Heart left ventricle (tissue), 16 donors: ENCODE results near the gene NPHP4. TPM values are rescaled to one million over a fixed set of nuclear protein-coding genes. Genes with fewer than 3 reads are reported as not detected.

Experiments used
- ATAC-seq, 4 donors: fragments of 200-7000 bp; cut with Tn5 transposase; one replicate each; pipeline ENCODE4 v1.9.1; 2020 to 2022; ENCODE audit warnings: moderate library complexity in 4 of 4, mild to moderate bottlenecking in 3 of 4, moderate number of reproducible peaks in 1 of 4
- DNase-seq, 5 donors: peaks; one replicate each; pipeline ENCODE4 v3.0.0-alpha.2; 2020
- H3K27ac ChIP-seq, 12 donors: fragments of 200-600 bp; sonication (generic) in 4 of 12; one replicate each; pipeline versions ENCODE4 v1.5.0 to v1.8.0; 2016 to 2022; ENCODE audit warnings: mild to moderate bottlenecking in 2 of 12
- H3K27me3 ChIP-seq, 9 donors: fragments of 200-600 bp; sonication (generic) in 2 of 9; one replicate each; pipeline versions ENCODE4 v1.5.1 to v1.8.0; 2016 to 2022; ENCODE audit warnings: mild to moderate bottlenecking in 3 of 9
- H3K36me3 ChIP-seq, 9 donors: fragments of 200-600 bp; sonication (generic) in 2 of 9; one replicate each; pipeline versions ENCODE4 v1.5.0 to v1.8.0; 2018 to 2022; ENCODE audit warnings: mild to moderate bottlenecking in 2 of 9
- H3K4me1 ChIP-seq, 12 donors: fragments of 200-600 bp; sonication (generic) in 4 of 12; one replicate each; pipeline versions ENCODE4 v1.5.0 to v1.8.0; 2016 to 2022; ENCODE audit warnings: mild to moderate bottlenecking in 3 of 12
- H3K4me3 ChIP-seq, 12 donors: fragments of 200-600 bp; sonication (generic) in 4 of 12; one replicate each; pipeline versions ENCODE4 v1.5.0 to v1.8.0; 2017 to 2022; ENCODE audit warnings: mild to moderate bottlenecking in 9 of 12, moderate library complexity in 4 of 12
- H3K9me3 ChIP-seq, 12 donors: fragments of 200-600 bp; sonication (generic) in 4 of 12; one replicate each; pipeline versions ENCODE4 v1.5.0 to v1.8.0; 2016 to 2022; ENCODE audit warnings: mild to moderate bottlenecking in 1 of 12
- CTCF ChIP-seq, 12 donors: fragments of 200-600 bp; sonication (generic) in 4 of 12; IDR thresholded peaks; one replicate each; pipeline versions ENCODE4 v1.5.0 to v1.8.0; 2018 to 2022; ENCODE audit warnings: antibody characterized with exemption in 12 of 12, mild to moderate bottlenecking in 5 of 12
- POLR2A ChIP-seq, 2 donors: fragments of 450-650 bp; IDR thresholded peaks; one replicate each; pipeline ENCODE4 v1.6.1; 2017; ENCODE audit warnings: antibody characterized with exemption in 2 of 2, mild to moderate bottlenecking in 2 of 2, moderate library complexity in 2 of 2
- WGBS, 4 donors: extraction: QIAGEN DNeasy Blood & Tissue Kit in 2 of 4; methylation state at CpG; one replicate each; pipeline versions ENCODE4 v1.1.5 to v1.1.7; 2013 to 2018; 5-methylcytosine and 5-hydroxymethylcytosine counted together
- intact Hi-C, 10 donors: fragments of 100-400 bp; cut with DNase I; formaldehyde crosslinking; loops; one replicate each; pipeline versions ENCODE4 v1.11.1 to v1.14.2; 2022
- polyA plus RNA-seq, 2 donors: library from polyadenylated mRNA; stranded (reverse); fragments of 200-250 nt; gene quantifications; one replicate each; pipeline ENCODE4 v1.2.3, GENCODE V29; 2013
- total RNA-seq, 9 donors: library from RNA; depleted of rRNA in 2 of 9; stranded (reverse); fragments of >200 nt in 2 of 9; fragmentation: NEBNext Ultra II Directional in 3 of 9; extraction: Animal tissue kit (Norgen Biotek cat#: 25700) in 3 of 9; gene quantifications; one replicate each; pipeline versions ENCODE4 v1.1.0 to v1.2.4, GENCODE V29; 2016 to 2023
- donor health status: ischemic (EF 13 %, LVEDD 7.1; RV severe dilation, severe dysfunction).
- donor health status: healthy with polysubstance abuse.
- donor health status: DM: no; HTN: yes; CAD: no.
- donor health status: DM: no; HTN: no; CAD: no.
- donor health status: ischemic (EF 25% LVEDD 6.9; RV normal size, moderate dysfunction).
- donor health status: ischemic (EF 25% LVEDD 5.7; RV mildly dilated, moderate dysfunction).
- donor health status: healthy.
- donor health status: DM: yes; HTN: yes; CAD: no.
- donor health status: ischemic (EF 35%, LVEDD 5.7; RV mildly dilated, moderate dysfunction).
- donor health status: nonischemic (EF 11% LVEDD 7.7; RV severe dilation, severe dysfunction).
- donor health status: DM: yes; HTN: yes; CAD: no.
- donor health status: PGD.
- donor health status: ischemic (EF 29% LVEDD 5.4; RV normal size, mild dysfunction).
- donor health status: nonischemic (EF 23%, LVEDD 6.1; RV moderate dilation, normal function).

NPHP4 gene
- total and polyA plus RNA-seq, 11 donors, result 2.1 to 6.3 (median 3.1) TPM

- 82 to 88% (median 85%) methylated on average over 20 of the region's 20 CpGs for WGBS, 4 donors
- intact Hi-C loops, result no loop called here
- no peak for TF ChIP-seq POLR2A (IDR thresholded peaks at IDR 0.05)
- TF ChIP-seq CTCF (IDR thresholded peaks at IDR 0.05), result no peak
- DNase-seq, result no peak
- Histone ChIP-seq H3K27me3 (no peaks in the 10 kb centered on the region), H3K9me3 (no peaks in the 10 kb centered on the region), H3K27ac (no peak overlapping the region), H3K4me3 (no peak overlapping the region), H3K36me3 (peaks cover 0 to 54% (median 27%) of the 10 kb centered on the region in 9 donors), H3K4me1 (peaks cover 0 to 6% (median 0%) of the 10 kb centered on the region in 12 donors)
- no peak for ATAC-seq
Observed at GRCh38 chr1:5947978-5948680, 44.1 kb downstream of the NPHP4 start.

- no peak overlapping the region for H3K4me3 ChIP-seq
- no peak for DNase-seq
- WGBS, 4 donors, result 92 to 97% (median 96%) methylated on average over 14 to 22 of the region's 22 CpGs
- no peaks in the 10 kb centered on the region for H3K27me3 ChIP-seq
- H3K9me3 ChIP-seq, result no peaks in the 10 kb centered on the region
- peaks cover 0 to 54% (median 25%) of the 10 kb centered on the region in 9 donors for H3K36me3 ChIP-seq
- peaks cover 0 to 11% (median 0%) of the 10 kb centered on the region in 12 donors for H3K4me1 ChIP-seq
- H3K27ac ChIP-seq, result no peak overlapping the region
- ATAC-seq, result no peak
- intact Hi-C loops, result no loop called here
- no peak for TF ChIP-seq POLR2A (IDR thresholded peaks at IDR 0.05)
- no peak for TF ChIP-seq CTCF (IDR thresholded peaks at IDR 0.05)
Observed at GRCh38 chr1:5947071-5947821, 45.0 kb downstream of the NPHP4 start.

GRCh38 chr1:5945445-5945844, 46.8 kb downstream of the NPHP4 start:
- Histone ChIP-seq H3K9me3 (no peaks in the 10 kb centered on the region), H3K36me3 (peaks cover 0 to 40% (median 25%) of the 10 kb centered on the region in 9 donors), H3K27me3 (no peaks in the 10 kb centered on the region), H3K4me1 (peaks cover 0 to 11% (median 0%) of the 10 kb centered on the region in 12 donors), H3K27ac (no peak overlapping the region), H3K4me3 (no peak overlapping the region)
- TF ChIP-seq CTCF (IDR thresholded peaks at IDR 0.05), result no peak
- TF ChIP-seq POLR2A (IDR thresholded peaks at IDR 0.05), result no peak
- ATAC-seq (no peak), DNase-seq (no peak)
- intact Hi-C loops, result no loop called here
- WGBS, 4 donors, result 94 to 98% (median 96%) methylated on average over 13 to 14 of the region's 14 CpGs

- peaks cover 0 to 11% (median 0%) of the 10 kb centered on the region in 12 donors for H3K4me1 ChIP-seq
- H3K27me3 ChIP-seq, result no peaks in the 10 kb centered on the region
- H3K36me3 ChIP-seq, result peaks cover 0 to 40% (median 25%) of the 10 kb centered on the region in 9 donors
- TF ChIP-seq CTCF (IDR thresholded peaks at IDR 0.05) (no peak), POLR2A (IDR thresholded peaks at IDR 0.05) (no peak)
- intact Hi-C loops, result no loop called here
- no peak for DNase-seq
- H3K9me3 ChIP-seq, result no peaks in the 10 kb centered on the region
- H3K4me3 ChIP-seq, result no peak overlapping the region
- no peak for ATAC-seq
- WGBS, 4 donors, result 96 to 98% (median 97%) methylated on average over 12 of the region's 12 CpGs
- no peak overlapping the region for H3K27ac ChIP-seq
Observed at GRCh38 chr1:5944843-5945167, 47.4 kb downstream of the NPHP4 start.
